WTC11 (cell line): ENCODE measurements around the gene SLC29A3. TPM values are rescaled to one million over a fixed set of nuclear protein-coding genes. Genes with fewer than 3 reads are reported as not detected.

ENCODE experiments used
- ATAC-seq: fragments of 200-7000 bp; cut with Tn5 transposase; 2 replicates; pipeline ENCODE4 v1.10.0; 2021; ENCODE audit warnings: mild to moderate bottlenecking, moderate library complexity
- CTCF ChIA-PET: fragments of 300-600 bp; sonication (Branson Sonifier 250); formaldehyde crosslinking; loops from one replicate; lab custom pipeline; 2021; ENCODE audit warnings: antibody characterized with exemption; lab: Charles Lee
- POLR2A ChIA-PET: fragments of 350-600 bp; sonication (Branson Sonifier 250); formaldehyde crosslinking; loops from one replicate; lab custom pipeline; 2021; ENCODE audit warnings: antibody characterized with exemption; lab: Charles Lee
- DNase-seq: peaks from one replicate; pipeline ENCODE4 v3.0.0; 2021; ENCODE audit warnings: low spot score
- H3K27ac Mint-ChIP-seq: 2 replicates; pipeline ENCODE4 v1.8.0; 2021; ENCODE audit warnings: mixed read lengths
- H3K27me3 Mint-ChIP-seq: 2 replicates; pipeline ENCODE4 v1.8.0; 2021; ENCODE audit warnings: low read depth, mild to moderate bottlenecking, moderate library complexity, mixed read lengths
- H3K36me3 Mint-ChIP-seq: 2 replicates; pipeline ENCODE4 v1.8.0; 2021; ENCODE audit warnings: mixed read lengths
- H3K4me1 Mint-ChIP-seq: 2 replicates; pipeline ENCODE4 v1.8.0; 2022; ENCODE audit warnings: mixed read lengths
- H3K4me3 Mint-ChIP-seq: 2 replicates; pipeline ENCODE4 v1.8.0; 2021; ENCODE audit warnings: mild to moderate bottlenecking, moderate library complexity, mixed read lengths
- H3K9me3 Mint-ChIP-seq: 2 replicates; pipeline ENCODE4 v1.8.0; 2021; ENCODE audit warnings: mixed read lengths
- CREB1 ChIP-seq: sonication (generic); formaldehyde crosslinking; IDR thresholded peaks from 2 replicates; pipeline ENCODE4 v1.8.0; 2023; ENCODE audit warnings: mild to moderate bottlenecking, missing genetic modification reagents
- OVOL2 ChIP-seq: fragments of 250-450 bp; sonication (Bioruptor Pico); IDR thresholded peaks from 2 replicates; pipeline ENCODE4 v1.9.0; 2021; ENCODE audit warnings: mild to moderate bottlenecking, borderline replicate concordance
- ZNF138 ChIP-seq: sonication (generic); formaldehyde crosslinking; conservative IDR thresholded peaks from 2 replicates; pipeline ENCODE4 v1.8.1; 2022; ENCODE audit warnings: mild to moderate bottlenecking, moderate library complexity, missing genetic modification reagents
- total RNA-seq: library from RNA; stranded (reverse); gene quantifications from 3 replicates; pipeline ENCODE4 v1.2.3, GENCODE V29; 2021
- TF ChIP-seq, protein P1 (sequence below): fragments of 250-450 bp; sonication (Bioruptor Pico); IDR thresholded peaks from 2 replicates; pipeline ENCODE4 v1.9.0; 2021; ENCODE audit warnings: mild to moderate bottlenecking, borderline replicate concordance
- TF ChIP-seq, protein P2 (sequence below): sonication (generic); formaldehyde crosslinking; IDR thresholded peaks from 2 replicates; pipeline ENCODE4 v1.8.0; 2023; ENCODE audit warnings: missing genetic modification reagents
- TF ChIP-seq, protein P3 (sequence below): sonication (generic); formaldehyde crosslinking; IDR thresholded peaks from 2 replicates; pipeline ENCODE4 v1.8.1; 2022; ENCODE audit warnings: missing genetic modification reagents, borderline replicate concordance
- TF ChIP-seq, protein P4 (sequence below): sonication (generic); formaldehyde crosslinking; IDR thresholded peaks from 2 replicates; pipeline ENCODE4 v1.8.0; 2022; ENCODE audit warnings: missing genetic modification reagents
- TF ChIP-seq, protein P5 (sequence below): fragments of 250-450 bp; sonication (Bioruptor Pico); IDR thresholded peaks from 2 replicates; pipeline ENCODE4 v2.1.2; 2022; ENCODE audit warnings: mild to moderate bottlenecking, moderate library complexity
- TF ChIP-seq, protein P6 (sequence below): sonication (generic); formaldehyde crosslinking; IDR thresholded peaks from 2 replicates; pipeline ENCODE4 v1.8.1; 2023; ENCODE audit warnings: mild to moderate bottlenecking, missing genetic modification reagents, moderate library complexity
- TF ChIP-seq, protein P7 (sequence below): fragments of 250-450 bp; sonication (Bioruptor Pico); IDR thresholded peaks from 2 replicates; pipeline ENCODE4 v1.9.0; 2021; ENCODE audit warnings: moderate library complexity, mild to moderate bottlenecking, inconsistent platforms, borderline replicate concordance

The SLC29A3 gene
- total RNA-seq, 1 experiment from 2014 or later = 9.2 TPM

DNA sequence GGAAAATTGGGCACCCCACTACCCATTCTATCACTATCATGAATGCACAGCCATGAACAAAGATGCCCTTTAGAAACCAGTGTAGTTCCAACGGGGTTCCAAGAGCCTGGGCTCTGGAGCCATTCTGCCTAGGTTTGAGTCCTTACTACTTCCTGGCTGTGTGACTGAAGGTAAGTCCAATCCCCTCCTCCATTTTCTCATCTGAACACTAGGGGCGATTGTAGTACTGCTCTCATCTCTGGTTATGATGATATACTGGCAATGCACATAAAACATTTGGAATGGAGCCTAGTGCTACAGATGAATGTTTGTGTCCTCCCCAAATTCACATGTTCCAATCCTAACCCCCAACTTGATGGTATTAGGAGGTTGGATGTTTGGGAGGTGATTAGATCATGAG lies 49.6 kb downstream of the SLC29A3 start:
- no peaks in the 10 kb centered on the region for H3K36me3 Mint-ChIP-seq
- CTCF ChIA-PET = interaction anchor here (0.8 to 1.6 kb wide), 6 partner anchors 13 to 957 kb away, joined by 3 to 12 read pairs (median 4); partner anchors contain the start of gene SLC29A3
- ATAC-seq = peak; percentile 73

More for the DNA sequence above, 49.6 kb downstream of the SLC29A3 start:
- POLR2A ChIA-PET = interaction anchor here (0.5 kb wide), 1 partner anchor 1386 kb away, joined by 3 read pairs; no protein-coding TSS in a partner anchor
- TF ChIP-seq, protein P1, sequence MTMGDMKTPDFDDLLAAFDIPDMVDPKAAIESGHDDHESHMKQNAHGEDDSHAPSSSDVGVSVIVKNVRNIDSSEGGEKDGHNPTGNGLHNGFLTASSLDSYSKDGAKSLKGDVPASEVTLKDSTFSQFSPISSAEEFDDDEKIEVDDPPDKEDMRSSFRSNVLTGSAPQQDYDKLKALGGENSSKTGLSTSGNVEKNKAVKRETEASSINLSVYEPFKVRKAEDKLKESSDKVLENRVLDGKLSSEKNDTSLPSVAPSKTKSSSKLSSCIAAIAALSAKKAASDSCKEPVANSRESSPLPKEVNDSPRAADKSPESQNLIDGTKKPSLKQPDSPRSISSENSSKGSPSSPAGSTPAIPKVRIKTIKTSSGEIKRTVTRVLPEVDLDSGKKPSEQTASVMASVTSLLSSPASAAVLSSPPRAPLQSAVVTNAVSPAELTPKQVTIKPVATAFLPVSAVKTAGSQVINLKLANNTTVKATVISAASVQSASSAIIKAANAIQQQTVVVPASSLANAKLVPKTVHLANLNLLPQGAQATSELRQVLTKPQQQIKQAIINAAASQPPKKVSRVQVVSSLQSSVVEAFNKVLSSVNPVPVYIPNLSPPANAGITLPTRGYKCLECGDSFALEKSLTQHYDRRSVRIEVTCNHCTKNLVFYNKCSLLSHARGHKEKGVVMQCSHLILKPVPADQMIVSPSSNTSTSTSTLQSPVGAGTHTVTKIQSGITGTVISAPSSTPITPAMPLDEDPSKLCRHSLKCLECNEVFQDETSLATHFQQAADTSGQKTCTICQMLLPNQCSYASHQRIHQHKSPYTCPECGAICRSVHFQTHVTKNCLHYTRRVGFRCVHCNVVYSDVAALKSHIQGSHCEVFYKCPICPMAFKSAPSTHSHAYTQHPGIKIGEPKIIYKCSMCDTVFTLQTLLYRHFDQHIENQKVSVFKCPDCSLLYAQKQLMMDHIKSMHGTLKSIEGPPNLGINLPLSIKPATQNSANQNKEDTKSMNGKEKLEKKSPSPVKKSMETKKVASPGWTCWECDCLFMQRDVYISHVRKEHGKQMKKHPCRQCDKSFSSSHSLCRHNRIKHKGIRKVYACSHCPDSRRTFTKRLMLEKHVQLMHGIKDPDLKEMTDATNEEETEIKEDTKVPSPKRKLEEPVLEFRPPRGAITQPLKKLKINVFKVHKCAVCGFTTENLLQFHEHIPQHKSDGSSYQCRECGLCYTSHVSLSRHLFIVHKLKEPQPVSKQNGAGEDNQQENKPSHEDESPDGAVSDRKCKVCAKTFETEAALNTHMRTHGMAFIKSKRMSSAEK (CRISPR knock-in tag) = no peak
- no peak for TF ChIP-seq CREB1 (CRISPR knock-in tag)
- TF ChIP-seq, protein P2, sequence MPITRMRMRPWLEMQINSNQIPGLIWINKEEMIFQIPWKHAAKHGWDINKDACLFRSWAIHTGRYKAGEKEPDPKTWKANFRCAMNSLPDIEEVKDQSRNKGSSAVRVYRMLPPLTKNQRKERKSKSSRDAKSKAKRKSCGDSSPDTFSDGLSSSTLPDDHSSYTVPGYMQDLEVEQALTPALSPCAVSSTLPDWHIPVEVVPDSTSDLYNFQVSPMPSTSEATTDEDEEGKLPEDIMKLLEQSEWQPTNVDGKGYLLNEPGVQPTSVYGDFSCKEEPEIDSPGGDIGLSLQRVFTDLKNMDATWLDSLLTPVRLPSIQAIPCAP (CRISPR knock-in tag) = no peak
- TF ChIP-seq, protein P3, sequence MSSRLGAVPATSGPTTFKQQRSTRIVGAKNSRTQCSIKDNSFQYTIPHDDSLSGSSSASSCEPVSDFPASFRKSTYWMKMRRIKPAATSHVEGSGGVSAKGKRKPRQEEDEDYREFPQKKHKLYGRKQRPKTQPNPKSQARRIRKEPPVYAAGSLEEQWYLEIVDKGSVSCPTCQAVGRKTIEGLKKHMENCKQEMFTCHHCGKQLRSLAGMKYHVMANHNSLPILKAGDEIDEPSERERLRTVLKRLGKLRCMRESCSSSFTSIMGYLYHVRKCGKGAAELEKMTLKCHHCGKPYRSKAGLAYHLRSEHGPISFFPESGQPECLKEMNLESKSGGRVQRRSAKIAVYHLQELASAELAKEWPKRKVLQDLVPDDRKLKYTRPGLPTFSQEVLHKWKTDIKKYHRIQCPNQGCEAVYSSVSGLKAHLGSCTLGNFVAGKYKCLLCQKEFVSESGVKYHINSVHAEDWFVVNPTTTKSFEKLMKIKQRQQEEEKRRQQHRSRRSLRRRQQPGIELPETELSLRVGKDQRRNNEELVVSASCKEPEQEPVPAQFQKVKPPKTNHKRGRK (CRISPR knock-in tag) = no peak
- TF ChIP-seq ZNF138 (CRISPR knock-in tag) = no peak
- TF ChIP-seq, protein P4, sequence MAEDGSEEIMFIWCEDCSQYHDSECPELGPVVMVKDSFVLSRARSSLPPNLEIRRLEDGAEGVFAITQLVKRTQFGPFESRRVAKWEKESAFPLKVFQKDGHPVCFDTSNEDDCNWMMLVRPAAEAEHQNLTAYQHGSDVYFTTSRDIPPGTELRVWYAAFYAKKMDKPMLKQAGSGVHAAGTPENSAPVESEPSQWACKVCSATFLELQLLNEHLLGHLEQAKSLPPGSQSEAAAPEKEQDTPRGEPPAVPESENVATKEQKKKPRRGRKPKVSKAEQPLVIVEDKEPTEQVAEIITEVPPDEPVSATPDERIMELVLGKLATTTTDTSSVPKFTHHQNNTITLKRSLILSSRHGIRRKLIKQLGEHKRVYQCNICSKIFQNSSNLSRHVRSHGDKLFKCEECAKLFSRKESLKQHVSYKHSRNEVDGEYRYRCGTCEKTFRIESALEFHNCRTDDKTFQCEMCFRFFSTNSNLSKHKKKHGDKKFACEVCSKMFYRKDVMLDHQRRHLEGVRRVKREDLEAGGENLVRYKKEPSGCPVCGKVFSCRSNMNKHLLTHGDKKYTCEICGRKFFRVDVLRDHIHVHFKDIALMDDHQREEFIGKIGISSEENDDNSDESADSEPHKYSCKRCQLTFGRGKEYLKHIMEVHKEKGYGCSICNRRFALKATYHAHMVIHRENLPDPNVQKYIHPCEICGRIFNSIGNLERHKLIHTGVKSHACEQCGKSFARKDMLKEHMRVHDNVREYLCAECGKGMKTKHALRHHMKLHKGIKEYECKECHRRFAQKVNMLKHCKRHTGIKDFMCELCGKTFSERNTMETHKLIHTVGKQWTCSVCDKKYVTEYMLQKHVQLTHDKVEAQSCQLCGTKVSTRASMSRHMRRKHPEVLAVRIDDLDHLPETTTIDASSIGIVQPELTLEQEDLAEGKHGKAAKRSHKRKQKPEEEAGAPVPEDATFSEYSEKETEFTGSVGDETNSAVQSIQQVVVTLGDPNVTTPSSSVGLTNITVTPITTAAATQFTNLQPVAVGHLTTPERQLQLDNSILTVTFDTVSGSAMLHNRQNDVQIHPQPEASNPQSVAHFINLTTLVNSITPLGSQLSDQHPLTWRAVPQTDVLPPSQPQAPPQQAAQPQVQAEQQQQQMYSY (CRISPR knock-in tag) = no peak
- TF ChIP-seq, protein P5, sequence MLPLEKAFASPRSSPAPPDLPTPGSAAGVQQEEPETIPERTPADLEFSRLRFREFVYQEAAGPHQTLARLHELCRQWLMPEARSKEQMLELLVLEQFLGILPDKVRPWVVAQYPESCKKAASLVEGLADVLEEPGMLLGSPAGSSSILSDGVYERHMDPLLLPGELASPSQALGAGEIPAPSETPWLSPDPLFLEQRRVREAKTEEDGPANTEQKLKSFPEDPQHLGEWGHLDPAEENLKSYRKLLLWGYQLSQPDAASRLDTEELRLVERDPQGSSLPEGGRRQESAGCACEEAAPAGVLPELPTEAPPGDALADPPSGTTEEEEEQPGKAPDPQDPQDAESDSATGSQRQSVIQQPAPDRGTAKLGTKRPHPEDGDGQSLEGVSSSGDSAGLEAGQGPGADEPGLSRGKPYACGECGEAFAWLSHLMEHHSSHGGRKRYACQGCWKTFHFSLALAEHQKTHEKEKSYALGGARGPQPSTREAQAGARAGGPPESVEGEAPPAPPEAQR = no peak
- TF ChIP-seq, protein P6, sequence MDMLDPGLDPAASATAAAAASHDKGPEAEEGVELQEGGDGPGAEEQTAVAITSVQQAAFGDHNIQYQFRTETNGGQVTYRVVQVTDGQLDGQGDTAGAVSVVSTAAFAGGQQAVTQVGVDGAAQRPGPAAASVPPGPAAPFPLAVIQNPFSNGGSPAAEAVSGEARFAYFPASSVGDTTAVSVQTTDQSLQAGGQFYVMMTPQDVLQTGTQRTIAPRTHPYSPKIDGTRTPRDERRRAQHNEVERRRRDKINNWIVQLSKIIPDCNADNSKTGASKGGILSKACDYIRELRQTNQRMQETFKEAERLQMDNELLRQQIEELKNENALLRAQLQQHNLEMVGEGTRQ (CRISPR knock-in tag) = no peak
- TF ChIP-seq OVOL2 (CRISPR knock-in tag) = no peak
- TF ChIP-seq, protein P7, sequence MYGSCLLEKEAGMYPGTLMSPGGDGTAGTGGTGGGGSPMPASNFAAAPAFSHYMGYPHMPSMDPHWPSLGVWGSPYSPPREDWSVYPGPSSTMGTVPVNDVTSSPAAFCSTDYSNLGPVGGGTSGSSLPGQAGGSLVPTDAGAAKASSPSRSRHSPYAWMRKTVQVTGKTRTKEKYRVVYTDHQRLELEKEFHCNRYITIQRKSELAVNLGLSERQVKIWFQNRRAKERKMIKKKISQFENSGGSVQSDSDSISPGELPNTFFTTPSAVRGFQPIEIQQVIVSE (CRISPR knock-in tag) = no peak
- H3K27ac Mint-ChIP-seq = no peak overlapping the region
- H3K9me3 Mint-ChIP-seq = no peaks in the 10 kb centered on the region
- DNase-seq = no peak
- H3K4me3 Mint-ChIP-seq = no peak overlapping the region
- no peaks in the 10 kb centered on the region; the same call in 1 of the 2 replicates for H3K27me3 Mint-ChIP-seq
- peaks cover 4% of the 10 kb centered on the region; the same call in 1 of the 2 replicates for H3K4me1 Mint-ChIP-seq
